Measurements from ENCODE around the gene SLC2A9. TPM values are rescaled to one million over a fixed set of nuclear protein-coding genes. Genes with fewer than 3 reads are reported as not detected.

The SLC2A9 gene
- total and polyA plus RNA-seq, 2 of the 4 experiments (the other 2 are of a cell fraction): 0.72 to 2.1 TPM

- Histone ChIP-seq H2BK15ac (ENCODE audit: low read depth, low read length) (no peak overlapping the region), H3K9ac (ENCODE audit: low read depth, low read length) (no peak overlapping the region), H3K79me1 (ENCODE audit: low read depth in 1 of 2, low read length in 2 of 2) (no peaks in the 10 kb centered on the region), H3K4me1 (ENCODE audit: control insufficient read depth, insufficient read depth, low read length) (no peaks in the 10 kb centered on the region), H2BK120ac (ENCODE audit: low read depth, low read length) (no peak overlapping the region), H2AK9ac (replicated peaks; ENCODE audit: low read depth, low read length, poor library complexity) (no peak overlapping the region), H3K23ac (ENCODE audit: low read depth, low read length) (no peak overlapping the region), H2BK5ac (ENCODE audit: low read depth, low read length, poor library complexity, severe bottlenecking) (no peak overlapping the region), H3K9me1 (ENCODE audit: insufficient read depth, low read length) (no peaks in the 10 kb centered on the region), H4K91ac (ENCODE audit: insufficient read depth, low read depth, low read length) (no peak overlapping the region), H3K14ac (replicated peaks; ENCODE audit: low read depth, low read length) (no peak overlapping the region), H3K56ac (ENCODE audit: extremely low read depth, insufficient read depth, low read length) (no peak overlapping the region), H2AK5ac (ENCODE audit: low read depth, low read length) (no peak overlapping the region), H4K5ac (ENCODE audit: low read depth, low read length) (no peak overlapping the region), H3K27ac (ENCODE audit: insufficient read depth, low read length) (no peak overlapping the region), H3K18ac (ENCODE audit: low read depth, low read length) (no peak overlapping the region), H2BK20ac (ENCODE audit: low read depth, low read length) (no peak overlapping the region), H4K8ac (ENCODE audit: low read depth in 2 of 2, low read length in 2 of 2) (no peak overlapping the region), H3K27me3 (ENCODE audit: control insufficient read depth, insufficient read depth, low read length) (no peaks in the 10 kb centered on the region), H4K20me1 (ENCODE audit: insufficient read depth, low read length) (no peaks in the 10 kb centered on the region), H3K4me2 (ENCODE audit: low read depth, low read length) (no peak overlapping the region), H3K4me3 (ENCODE audit: insufficient read depth, low read depth, low read length) (no peak overlapping the region), H3K36me3 (ENCODE audit: control insufficient read depth, insufficient read depth, low read length) (no peaks in the 10 kb centered on the region), H2AFZ (replicated peaks; ENCODE audit: low read length, poor library complexity) (no peak overlapping the region), H3K9me3 (ENCODE audit: control insufficient read depth, insufficient read depth, low read length) (no peaks in the 10 kb centered on the region), H3K4ac (ENCODE audit: low read depth, low read length) (no peak overlapping the region)
- in situ Hi-C loops (cut with MboI; ENCODE audit: low sequenced_read_pairs): no loop called here
- ChIA-PET CTCF (no interaction called here), POLR2A (ENCODE audit: unreplicated experiment) (no interaction called here)
- dilution Hi-C loops (cut with HindIII; ENCODE audit: low sequenced_read_pairs, unreplicated experiment): no loop called here
- DNase-seq (no peak), ATAC-seq (ENCODE audit: low read depth) (no peak)
- intact Hi-C loops (cut with micrococcal nuclease): no loop called here
- BruUV-seq (replicated peaks): no TSS peak
- TF ChIP-seq USF2 (IDR thresholded peaks at IDR 0.05; ENCODE audit: low read depth, low read length) (no peak), CTCF (conservative IDR thresholded peaks at IDR 0.05; ENCODE audit: low read depth, low read length) (no peak), RAD21 (IDR thresholded peaks at IDR 0.05; ENCODE audit: low read length) (no peak), MAFK (IDR thresholded peaks at IDR 0.05; ENCODE audit: low read depth, low read length) (no peak), MXI1 (IDR thresholded peaks at IDR 0.05; ENCODE audit: borderline replicate concordance, low read depth, low read length) (no peak), NFE2L2 (IDR thresholded peaks at IDR 0.05; ENCODE audit: low read depth, low read length) (no peak), CEBPB (IDR thresholded peaks at IDR 0.05; ENCODE audit: low read depth, low read length) (no peak), SMC3 (IDR thresholded peaks at IDR 0.05; ENCODE audit: low read depth, low read length) (no peak), FOS (IDR thresholded peaks at IDR 0.05; ENCODE audit: low read depth, low read length) (no peak), ELK1 (IDR thresholded peaks at IDR 0.05; ENCODE audit: borderline replicate concordance, low read depth, low read length) (no peak), POLR2A (IDR thresholded peaks at IDR 0.05; ENCODE audit: low read depth, low read length) (no peak), RCOR1 (IDR thresholded peaks at IDR 0.05; ENCODE audit: insufficient replicate concordance, low read length) (no peak)
- WGBS, 2 experiments (ENCODE audit: extremely low coverage in 2 of 2, insufficient read length in 1 of 2): 79% methylated on average over 6 of the region's 12 CpGs; no CpG with 5 or more reads in 1 of the 2 experiments
Observed at GRCh38 chr4:9923195-9923812, 98.0 kb downstream of the SLC2A9 start.
